C4-2B (cell line): ENCODE data around the gene CCDC182.

Source experiments
- H3K27ac ChIP-seq: fragments of 450-650 bp; 2 replicates; pipeline ENCODE4 v1.5.1; 2017
- ZFX ChIP-seq: fragments of 450-650 bp; IDR thresholded peaks from 2 replicates; pipeline ENCODE4 v1.6.1; 2017
- TF ChIP-seq, protein P1 (sequence below): fragments of 450-650 bp; conservative IDR thresholded peaks from 2 replicates; pipeline ENCODE4 v1.5.1; 2017; ENCODE audit warnings: mild to moderate bottlenecking

The CCDC182 gene

DNA sequence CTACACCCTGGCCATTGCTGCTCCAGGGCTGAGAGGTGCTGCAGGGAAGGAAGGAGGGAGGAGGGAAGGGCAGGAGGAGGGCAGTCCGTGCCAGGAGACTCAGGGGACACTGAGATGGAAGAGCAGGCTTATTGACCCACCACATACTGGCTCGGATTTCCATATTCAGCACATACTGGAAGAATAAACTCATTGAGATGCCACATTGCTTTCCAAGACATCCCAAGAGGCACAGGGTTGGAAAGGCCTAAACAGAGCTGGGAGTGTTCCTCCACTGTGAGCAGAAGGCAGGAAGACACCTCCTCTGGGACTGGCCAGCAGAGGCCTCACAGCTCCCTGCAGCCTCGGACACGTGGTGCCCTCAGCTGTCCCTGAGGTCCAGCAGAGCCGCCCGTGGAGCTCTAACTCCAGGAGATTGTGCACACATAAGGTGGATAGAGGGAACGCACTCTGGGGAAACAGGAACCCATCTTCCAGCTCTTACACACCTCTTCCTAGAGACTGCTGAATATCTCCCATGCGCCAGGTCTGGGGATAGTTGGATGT lies 17.4 kb downstream of the CCDC182 start:
- TF ChIP-seq, protein P1, sequence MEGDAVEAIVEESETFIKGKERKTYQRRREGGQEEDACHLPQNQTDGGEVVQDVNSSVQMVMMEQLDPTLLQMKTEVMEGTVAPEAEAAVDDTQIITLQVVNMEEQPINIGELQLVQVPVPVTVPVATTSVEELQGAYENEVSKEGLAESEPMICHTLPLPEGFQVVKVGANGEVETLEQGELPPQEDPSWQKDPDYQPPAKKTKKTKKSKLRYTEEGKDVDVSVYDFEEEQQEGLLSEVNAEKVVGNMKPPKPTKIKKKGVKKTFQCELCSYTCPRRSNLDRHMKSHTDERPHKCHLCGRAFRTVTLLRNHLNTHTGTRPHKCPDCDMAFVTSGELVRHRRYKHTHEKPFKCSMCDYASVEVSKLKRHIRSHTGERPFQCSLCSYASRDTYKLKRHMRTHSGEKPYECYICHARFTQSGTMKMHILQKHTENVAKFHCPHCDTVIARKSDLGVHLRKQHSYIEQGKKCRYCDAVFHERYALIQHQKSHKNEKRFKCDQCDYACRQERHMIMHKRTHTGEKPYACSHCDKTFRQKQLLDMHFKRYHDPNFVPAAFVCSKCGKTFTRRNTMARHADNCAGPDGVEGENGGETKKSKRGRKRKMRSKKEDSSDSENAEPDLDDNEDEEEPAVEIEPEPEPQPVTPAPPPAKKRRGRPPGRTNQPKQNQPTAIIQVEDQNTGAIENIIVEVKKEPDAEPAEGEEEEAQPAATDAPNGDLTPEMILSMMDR = no peak
- TF ChIP-seq ZFX = no peak
- H3K27ac ChIP-seq = no peak overlapping the region

DNA sequence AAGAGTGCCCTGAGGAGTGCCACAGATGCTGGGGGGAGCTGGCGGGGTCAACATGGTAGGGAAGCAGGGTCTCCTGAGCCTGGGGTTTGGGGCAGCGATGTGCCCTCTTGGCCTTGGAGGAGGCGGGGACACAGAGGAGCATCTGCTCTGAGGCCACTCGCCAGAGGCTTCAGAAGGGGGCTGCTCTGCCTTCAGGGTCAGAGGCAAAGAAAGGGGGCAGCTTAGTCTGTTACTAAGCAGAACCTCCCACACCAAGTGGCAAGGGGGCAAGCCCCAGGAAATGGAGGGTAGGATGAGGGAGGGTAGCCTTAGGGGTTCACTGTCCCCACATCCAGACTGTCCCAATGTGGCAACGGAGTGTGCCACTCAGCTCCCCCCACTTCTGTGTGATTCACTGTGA lies 18.3 kb downstream of the CCDC182 start:
- no peak overlapping the region for H3K27ac ChIP-seq
- TF ChIP-seq ZFX = no peak
- TF ChIP-seq, protein P1 = no peak

DNA sequence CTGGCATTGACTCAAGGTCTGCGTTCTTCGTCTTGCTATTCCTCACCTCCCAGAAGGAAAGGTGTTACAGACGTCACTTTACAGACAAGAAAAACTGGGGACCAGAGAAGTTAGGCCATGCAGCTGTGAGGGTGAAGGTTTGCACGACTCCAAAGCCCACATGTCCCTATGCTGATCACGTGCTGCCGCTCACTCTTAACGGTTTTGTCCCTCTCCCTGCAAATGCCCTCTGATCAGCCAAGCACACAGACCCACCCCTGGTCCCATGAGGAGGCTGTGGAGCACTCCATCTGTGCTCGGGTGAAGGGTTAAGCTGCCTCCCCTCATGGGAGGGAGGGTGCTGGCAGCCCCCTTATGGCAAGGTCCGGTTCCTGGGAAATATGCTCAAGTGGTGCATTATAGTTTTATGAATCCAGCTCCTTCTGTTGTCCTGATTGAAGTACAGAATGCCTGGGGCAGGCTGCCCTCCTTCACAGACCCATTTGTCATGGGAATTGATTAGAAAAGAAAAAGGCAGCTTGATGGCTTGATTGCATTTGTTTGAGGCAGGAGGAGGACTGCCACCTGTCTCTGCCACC lies 18.8 kb downstream of the CCDC182 start:
- no peak overlapping the region for H3K27ac ChIP-seq
- TF ChIP-seq, protein P1 = no peak
- no peak for TF ChIP-seq ZFX

DNA sequence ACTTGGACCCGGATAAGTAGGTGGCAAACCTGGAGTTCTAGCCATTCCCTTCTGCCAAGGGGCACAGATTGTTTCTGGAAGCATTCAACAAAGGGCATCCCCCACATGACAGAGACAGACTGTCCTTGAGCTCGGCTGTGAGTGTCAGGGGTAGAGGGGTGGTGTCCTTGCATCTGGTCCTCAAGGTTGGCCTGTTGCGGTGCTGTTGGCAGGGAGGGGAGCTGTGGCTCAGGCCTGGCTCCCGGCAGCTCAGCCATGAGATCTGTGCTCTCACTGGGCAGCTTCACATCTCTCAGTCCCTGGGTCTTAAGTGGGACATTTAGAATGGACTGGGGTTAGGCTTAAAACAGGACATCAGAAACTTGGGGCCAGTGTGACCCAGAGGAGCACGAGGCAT lies 20.4 kb downstream of the CCDC182 start:
- TF ChIP-seq ZFX = no peak
- TF ChIP-seq, protein P1 = no peak
- H3K27ac ChIP-seq = no peak overlapping the region

DNA sequence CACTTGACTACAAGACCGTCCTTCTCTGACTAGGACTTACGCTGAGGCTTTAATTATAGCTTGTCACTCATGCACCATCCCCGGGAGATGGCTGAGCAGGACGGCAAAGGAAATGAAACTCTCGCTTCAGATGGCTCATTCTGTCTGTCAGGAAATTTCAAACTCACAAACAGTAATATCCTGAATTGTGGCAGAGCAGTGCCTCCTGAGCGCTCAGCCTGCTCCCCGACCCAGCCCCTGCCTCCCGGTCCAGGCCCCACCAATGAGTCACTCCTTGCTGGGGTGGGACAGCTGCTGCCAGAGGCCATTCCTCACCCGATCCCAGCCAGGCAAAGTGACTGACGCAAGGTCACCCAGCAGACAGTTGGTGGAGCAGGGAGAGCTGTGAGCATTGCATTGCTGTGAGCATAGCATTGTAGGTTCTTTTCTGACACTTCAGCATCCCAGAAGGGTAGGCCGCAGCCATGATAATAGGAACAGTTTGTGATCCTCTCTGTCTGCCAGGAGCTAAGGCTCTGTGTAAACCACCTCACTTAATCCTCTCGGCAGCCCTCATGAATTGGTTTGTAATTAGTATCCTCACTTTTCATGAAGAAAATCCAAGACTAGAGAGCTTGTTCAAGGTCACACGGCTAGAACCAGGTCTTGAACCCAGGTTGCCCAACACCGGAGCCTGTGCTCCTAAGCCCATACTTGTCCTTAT lies 20.9 kb downstream of the CCDC182 start:
- no peak overlapping the region for H3K27ac ChIP-seq
- no peak for TF ChIP-seq ZFX
- TF ChIP-seq, protein P1 = no peak

DNA sequence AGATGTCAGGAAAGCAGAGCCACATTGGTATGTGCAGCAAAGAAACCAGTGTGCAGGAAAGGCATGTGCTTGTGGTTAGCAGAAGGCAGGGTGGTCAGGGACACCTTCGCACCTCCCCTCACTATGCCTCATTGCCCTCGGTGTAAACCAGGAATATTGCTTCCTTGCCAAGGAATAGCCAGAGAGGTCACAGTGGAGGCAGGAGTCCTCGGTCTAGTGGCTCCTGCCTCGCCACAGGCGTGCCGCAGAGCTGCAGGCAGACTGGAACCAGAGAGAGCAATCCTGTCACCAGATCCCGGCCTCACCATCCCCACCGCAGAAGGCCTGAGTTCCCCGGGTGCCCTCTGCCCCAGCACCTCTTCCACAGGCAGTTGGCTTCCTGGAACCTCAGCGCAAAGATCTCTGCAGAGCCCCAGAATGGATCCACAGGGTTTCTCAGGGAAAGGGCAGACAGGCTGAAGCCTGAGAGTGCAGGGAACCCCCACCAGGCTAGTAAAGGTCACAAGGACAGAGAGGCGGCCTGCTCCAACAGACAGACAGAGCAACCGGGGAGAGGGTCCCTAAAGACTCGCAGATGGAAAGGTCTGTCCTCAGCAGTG lies 21.6 kb downstream of the CCDC182 start:
- TF ChIP-seq, protein P1 = no peak
- TF ChIP-seq ZFX = no peak
- H3K27ac ChIP-seq = no peak overlapping the region

DNA sequence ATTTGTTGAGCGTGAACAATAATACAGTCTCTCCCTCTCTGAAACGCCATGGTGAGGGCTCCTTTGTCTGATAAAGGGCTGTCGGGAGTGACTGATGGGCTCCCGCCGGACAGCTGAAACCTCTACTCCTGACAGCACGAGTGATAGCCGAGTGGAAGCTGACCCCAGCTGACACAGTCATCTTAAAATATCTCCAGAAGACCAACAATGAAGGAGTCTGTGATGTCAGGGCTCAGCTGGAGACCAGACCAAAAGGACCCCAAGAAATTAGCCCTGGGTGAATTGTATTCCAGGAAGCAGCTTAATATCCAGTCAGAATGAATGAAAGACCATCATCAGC lies 22.4 kb downstream of the CCDC182 start:
- no peak overlapping the region for H3K27ac ChIP-seq
- TF ChIP-seq, protein P1 = no peak
- no peak for TF ChIP-seq ZFX
